HL-60/S4 treated with retinoic acid at 250 ng/mL for 4 days and 3 days (cell line): ENCODE data around the gene FAM177B.

Source experiments
- in situ Hi-C: fragments of 300-500 bp; cut with MboI; formaldehyde crosslinking; loops from 2 replicates; pipeline ENCODE4 v1.7.0; 2022; ENCODE audit warnings: low sequenced_read_pairs

Gene FAM177B

GRCh38 chr1:222736972-222737371, at the start of gene FAM177B:
TSS of gene FAM177B (plus strand) at chr1:222737202. CDS start at chr1:222746546, 9,344 bp downstream.
- in situ Hi-C loops = no loop called here

GRCh38 chr1:222691016-222691415, 46.0 kb upstream of the FAM177B start:
- in situ Hi-C loops = no loop called here

- in situ Hi-C loops = no loop called here
Observed at GRCh38 chr1:222694927-222695326, 42.1 kb upstream of the FAM177B start.

- in situ Hi-C loops = no loop called here
Observed at GRCh38 chr1:222696741-222697140, 40.3 kb upstream of the FAM177B start.

- in situ Hi-C loops = no loop called here
Observed at GRCh38 chr1:222697203-222697602, 39.8 kb upstream of the FAM177B start.

- in situ Hi-C loops = no loop called here
Observed at GRCh38 chr1:222697826-222698225, 39.2 kb upstream of the FAM177B start.

GRCh38 chr1:222702210-222702609, 34.8 kb upstream of the FAM177B start:
- in situ Hi-C loops = no loop called here

- in situ Hi-C loops = no loop called here
Observed at GRCh38 chr1:222704260-222704659, 32.7 kb upstream of the FAM177B start.

- in situ Hi-C loops = no loop called here
Observed at GRCh38 chr1:222706815-222707214, 30.2 kb upstream of the FAM177B start.

- in situ Hi-C loops = no loop called here
Observed at GRCh38 chr1:222709700-222710153, 27.3 kb upstream of the FAM177B start.

- in situ Hi-C loops = no loop called here
Observed at GRCh38 chr1:222711319-222712252, 25.4 kb upstream of the FAM177B start.

GRCh38 chr1:222712253-222713090, 24.5 kb upstream of the FAM177B start, which contains the start of the genes AIDA and BROX:
TSS of gene AIDA (minus strand) at chr1:222712491. CDS start at chr1:222712317, 174 bp downstream.
TSS of gene BROX (plus strand) at chr1:222712564. CDS start at chr1:222715700, 3,136 bp downstream.
- in situ Hi-C loops = no loop called here

- in situ Hi-C loops = no loop called here
Observed at GRCh38 chr1:222713091-222713961, 23.7 kb upstream of the FAM177B start.

- in situ Hi-C loops = no loop called here
Observed at GRCh38 chr1:222716393-222716792, 20.6 kb upstream of the FAM177B start.

GRCh38 chr1:222728746-222729145, 8.3 kb upstream of the FAM177B start:
- in situ Hi-C loops = no loop called here

GRCh38 chr1:222730866-222731265, 6.1 kb upstream of the FAM177B start:
- in situ Hi-C loops = no loop called here

GRCh38 chr1:222732216-222733159, 4.5 kb upstream of the FAM177B start:
- in situ Hi-C loops = no loop called here

GRCh38 chr1:222734740-222735139, 2.3 kb upstream of the FAM177B start:
- in situ Hi-C loops = no loop called here

- in situ Hi-C loops = no loop called here
Observed at GRCh38 chr1:222736470-222736869, 532 bp upstream of the FAM177B start.
